MM.1S (cell line): Measurements from ENCODE around the gene CD53.

Source experiments
- DNase-seq: peaks from one replicate; pipeline ENCODE4 v3.0.0-alpha.2; 2015
- H2AFZ ChIP-seq: fragments of 300-600 bp; sonication (generic); 2 replicates; pipeline ENCODE4 v1.6.0; 2016; ENCODE audit warnings: antibody characterized with exemption, low read length
- H3F3A ChIP-seq: fragments of 300-600 bp; sonication (generic); 2 replicates; pipeline ENCODE4 v1.6.1; 2016; ENCODE audit warnings: mild to moderate bottlenecking, antibody characterized with exemption, low read length, moderate library complexity, mixed read lengths; ENCODE audit not compliant: insufficient read depth
- H3K27ac ChIP-seq: fragments of 300-600 bp; sonication (generic); 2 replicates; pipeline ENCODE4 v1.5.1; 2016; ENCODE audit warnings: mild to moderate bottlenecking, low read length
- H3K27me3 ChIP-seq: fragments of 300-600 bp; sonication (generic); replicated peaks from 2 replicates; pipeline ENCODE4 v1.6.0; 2016; ENCODE audit warnings: low read length; ENCODE audit not compliant: insufficient read depth
- H3K36me3 ChIP-seq: fragments of 300-600 bp; sonication (generic); replicated peaks from 2 replicates; pipeline ENCODE4 v1.6.1; 2016; ENCODE audit warnings: mild to moderate bottlenecking, low read length, mixed read lengths; ENCODE audit not compliant: insufficient read depth
- H3K4me1 ChIP-seq: fragments of 300-600 bp; sonication (generic); 2 replicates; pipeline ENCODE4 v1.6.1; 2016; ENCODE audit warnings: low read length, mixed read lengths
- H3K4me2 ChIP-seq: fragments of 300-600 bp; sonication (generic); 2 replicates; pipeline ENCODE4 v1.6.0; 2016; ENCODE audit warnings: low read depth, low read length
- H3K4me3 ChIP-seq: fragments of 300-600 bp; sonication (generic); 2 replicates; pipeline ENCODE4 v1.5.1; 2016; ENCODE audit warnings: low read length, mixed read lengths
- H3K79me2 ChIP-seq: fragments of 300-600 bp; sonication (generic); 2 replicates; pipeline ENCODE4 v1.6.1; 2016; ENCODE audit warnings: mixed run types, low read length, mixed read lengths
- H3K9ac ChIP-seq: fragments of 300-600 bp; sonication (generic); 2 replicates; pipeline ENCODE4 v1.6.1; 2016; ENCODE audit warnings: low read length, mixed read lengths
- H3K9me2 ChIP-seq: fragments of 300-600 bp; sonication (generic); replicated peaks from 2 replicates; pipeline ENCODE4 v1.6.1; 2016; ENCODE audit warnings: mild to moderate bottlenecking, low read length, mixed read lengths; ENCODE audit not compliant: insufficient read depth
- H3K9me3 ChIP-seq: fragments of 300-600 bp; sonication (generic); replicated peaks from 2 replicates; pipeline ENCODE4 v1.6.1; 2016; ENCODE audit warnings: mild to moderate bottlenecking, low read length, mixed read lengths; ENCODE audit not compliant: insufficient read depth
- H4K20me1 ChIP-seq: fragments of 300-600 bp; sonication (generic); 2 replicates; pipeline ENCODE4 v1.6.1; 2016; ENCODE audit warnings: mild to moderate bottlenecking, low read length, moderate library complexity, mixed read lengths; ENCODE audit not compliant: insufficient read depth
- EZH2 ChIP-seq: fragments of 300-600 bp; sonication (generic); optimal IDR thresholded peaks from 2 replicates; pipeline ENCODE3; 2017; ENCODE audit warnings: low read depth, mild to moderate bottlenecking, antibody characterized with exemption, low read length, mixed read lengths
- EZH2phosphoT487 ChIP-seq: fragments of 300-600 bp; sonication (generic); IDR thresholded peaks from 2 replicates; pipeline ENCODE4 v1.6.1; 2018; ENCODE audit warnings: antibody characterized with exemption, low read length
- TF ChIP-seq, protein P1 (sequence below): fragments of 300-600 bp; sonication (generic); IDR thresholded peaks from 2 replicates; pipeline ENCODE4 v1.5.1; 2016; ENCODE audit warnings: antibody characterized with exemption, low read length, mixed read lengths

CD53 gene

DNA sequence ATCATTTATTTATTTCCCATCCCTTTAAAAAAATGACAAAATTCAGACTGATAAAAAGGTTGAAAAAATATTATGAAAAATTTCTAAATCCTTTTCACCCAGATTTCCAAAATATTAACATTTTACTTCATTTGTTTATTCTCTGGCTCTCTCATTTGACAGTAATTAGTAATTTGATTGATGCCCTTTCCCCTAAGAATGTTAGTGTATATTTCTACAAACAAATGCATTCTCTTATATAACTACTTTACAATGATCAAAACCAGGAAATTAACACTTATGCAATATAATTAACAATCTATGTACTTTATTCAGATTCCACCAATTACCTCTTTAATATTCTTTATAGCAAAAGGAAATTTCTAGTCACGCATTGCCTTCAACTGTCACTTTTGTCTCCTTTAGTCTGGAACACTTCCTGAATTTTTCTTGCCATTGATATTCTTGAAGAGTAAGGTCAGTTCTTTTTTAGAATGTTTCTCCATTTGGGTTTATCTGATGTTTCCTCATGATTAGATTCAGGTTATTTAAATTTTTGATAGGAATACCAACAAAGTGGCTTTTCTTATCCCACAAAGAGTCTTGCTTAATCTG is 3.9 kb downstream of the CD53 start:
- H3K9me3 ChIP-seq, result no peaks in the 10 kb centered on the region
- no peak overlapping the region for H2AFZ ChIP-seq
- H3K9ac ChIP-seq, result no peak overlapping the region
- TF ChIP-seq, protein P1, sequence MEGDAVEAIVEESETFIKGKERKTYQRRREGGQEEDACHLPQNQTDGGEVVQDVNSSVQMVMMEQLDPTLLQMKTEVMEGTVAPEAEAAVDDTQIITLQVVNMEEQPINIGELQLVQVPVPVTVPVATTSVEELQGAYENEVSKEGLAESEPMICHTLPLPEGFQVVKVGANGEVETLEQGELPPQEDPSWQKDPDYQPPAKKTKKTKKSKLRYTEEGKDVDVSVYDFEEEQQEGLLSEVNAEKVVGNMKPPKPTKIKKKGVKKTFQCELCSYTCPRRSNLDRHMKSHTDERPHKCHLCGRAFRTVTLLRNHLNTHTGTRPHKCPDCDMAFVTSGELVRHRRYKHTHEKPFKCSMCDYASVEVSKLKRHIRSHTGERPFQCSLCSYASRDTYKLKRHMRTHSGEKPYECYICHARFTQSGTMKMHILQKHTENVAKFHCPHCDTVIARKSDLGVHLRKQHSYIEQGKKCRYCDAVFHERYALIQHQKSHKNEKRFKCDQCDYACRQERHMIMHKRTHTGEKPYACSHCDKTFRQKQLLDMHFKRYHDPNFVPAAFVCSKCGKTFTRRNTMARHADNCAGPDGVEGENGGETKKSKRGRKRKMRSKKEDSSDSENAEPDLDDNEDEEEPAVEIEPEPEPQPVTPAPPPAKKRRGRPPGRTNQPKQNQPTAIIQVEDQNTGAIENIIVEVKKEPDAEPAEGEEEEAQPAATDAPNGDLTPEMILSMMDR, result no peak
- no peak for TF ChIP-seq EZH2
- TF ChIP-seq EZH2phosphoT487, result no peak
- peaks cover 38% of the 10 kb centered on the region for H3F3A ChIP-seq
- no peak overlapping the region for H3K4me2 ChIP-seq
- no peaks in the 10 kb centered on the region for H3K9me2 ChIP-seq
- H3K27ac ChIP-seq, result no peak overlapping the region
- DNase-seq, result no peak
- no peak overlapping the region for H3K4me3 ChIP-seq
- H3K4me1 ChIP-seq, result peaks cover 9% of the 10 kb centered on the region; the same call in 1 of the 2 replicates
- no peaks in the 10 kb centered on the region; the same call in 1 of the 2 replicates for H3K36me3 ChIP-seq
- no peaks in the 10 kb centered on the region for H4K20me1 ChIP-seq
- H3K27me3 ChIP-seq, result no peaks in the 10 kb centered on the region
- peaks cover 91% of the 10 kb centered on the region for H3K79me2 ChIP-seq

DNA sequence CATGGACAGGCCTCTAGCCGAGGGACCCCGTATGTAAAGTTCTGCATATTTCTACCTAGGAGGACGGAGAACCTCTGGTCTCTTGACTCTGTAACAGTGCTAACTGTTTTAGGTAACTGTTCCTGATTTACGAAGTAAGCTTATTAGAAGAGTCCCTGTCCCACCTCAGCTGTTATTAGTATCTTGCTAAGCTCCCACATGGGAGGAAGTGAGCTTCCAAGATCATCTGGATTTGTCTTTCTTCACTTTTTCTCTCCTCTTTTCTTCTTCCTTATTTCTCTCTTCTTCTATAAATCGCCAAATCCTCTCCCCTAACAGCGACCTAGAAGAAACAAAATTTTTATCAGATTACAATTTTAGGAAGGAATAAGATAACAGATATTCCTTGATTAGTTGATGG is 4.4 kb downstream of the CD53 start:
- no peaks in the 10 kb centered on the region for H3K9me3 ChIP-seq
- DNase-seq, result no peak
- peaks cover 96% of the 10 kb centered on the region for H3K79me2 ChIP-seq
- TF ChIP-seq EZH2 (no peak), EZH2phosphoT487 (no peak)
- TF ChIP-seq, protein P1, result no peak
- no peaks in the 10 kb centered on the region for H3K9me2 ChIP-seq
- H2AFZ ChIP-seq, result no peak overlapping the region
- no peaks in the 10 kb centered on the region for H4K20me1 ChIP-seq
- H3K4me2 ChIP-seq, result no peak overlapping the region
- no peak overlapping the region for H3K9ac ChIP-seq
- H3K27me3 ChIP-seq, result no peaks in the 10 kb centered on the region
- H3K27ac ChIP-seq, result no peak overlapping the region
- H3K36me3 ChIP-seq, result no peaks in the 10 kb centered on the region; the same call in 1 of the 2 replicates
- H3K4me1 ChIP-seq, result peaks cover 5% of the 10 kb centered on the region; the same call in 1 of the 2 replicates
- H3F3A ChIP-seq, result peaks cover 36% of the 10 kb centered on the region
- no peak overlapping the region for H3K4me3 ChIP-seq

DNA sequence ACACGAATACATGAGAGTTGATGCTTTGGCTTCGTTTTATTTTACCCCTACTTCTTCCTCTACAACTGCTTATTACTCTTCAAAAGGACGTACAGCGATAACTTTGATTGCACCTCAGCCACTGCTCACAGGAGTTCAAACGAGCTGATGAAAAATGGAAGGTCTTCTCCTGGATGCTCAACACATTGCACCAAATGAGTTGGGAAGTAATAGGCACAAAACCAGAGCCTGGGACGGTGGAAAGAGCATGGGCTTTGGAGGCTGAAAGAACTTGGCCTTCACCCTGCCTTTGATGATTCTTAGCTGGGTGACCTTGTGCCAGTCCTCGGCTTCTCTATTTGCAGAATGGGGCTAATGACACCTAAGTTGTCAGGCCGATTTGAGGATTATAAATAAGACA is 4.8 kb downstream of the CD53 start:
- H3K9me3 ChIP-seq, result no peaks in the 10 kb centered on the region
- H3K9ac ChIP-seq, result no peak overlapping the region
- no peak for DNase-seq
- no peaks in the 10 kb centered on the region for H4K20me1 ChIP-seq
- no peak overlapping the region for H3K27ac ChIP-seq
- H3K4me1 ChIP-seq, result peaks cover 5% of the 10 kb centered on the region; the same call in 1 of the 2 replicates
- no peaks in the 10 kb centered on the region; the same call in 1 of the 2 replicates for H3K36me3 ChIP-seq
- H3K79me2 ChIP-seq, result peaks cover 100% of the 10 kb centered on the region
- no peak overlapping the region for H2AFZ ChIP-seq
- H3K27me3 ChIP-seq, result no peaks in the 10 kb centered on the region
- H3K4me2 ChIP-seq, result no peak overlapping the region
- TF ChIP-seq, protein P1, result no peak
- TF ChIP-seq EZH2phosphoT487 (no peak), EZH2 (no peak)
- no peaks in the 10 kb centered on the region for H3K9me2 ChIP-seq
- H3K4me3 ChIP-seq, result no peak overlapping the region
- peaks cover 31% of the 10 kb centered on the region for H3F3A ChIP-seq
